Activated CD4-positive, alpha-beta T cell treated with anti-CD3 and anti-CD28 coated beads, Interleukin-2, amount 50 U/mL, for 24 hours (primary cell): ENCODE data around the gene ACTRT2.

Experiments used
- DNase-seq, 2 donors: peaks; one replicate each; pipeline ENCODE4 v3.0.0-alpha.2; 2020; ENCODE audit warnings: low read depth in 1 of 2, low spot score in 1 of 2

ACTRT2 gene

GRCh38 chr1:3067301-3067670 is 46.0 kb downstream of the ACTRT2 start:
- DNase-seq, result no peak

GRCh38 chr1:3067671-3068563 is 46.6 kb downstream of the ACTRT2 start:
- DNase-seq, result no peak

- DNase-seq, result peak in 1 of 2 donors; percentile 7
These were observed 47.5 kb downstream of the ACTRT2 start, which contains the start of gene PRDM16 for GRCh38 chr1:3068564-3069431. Gene PRDM16 (plus strand): TSS chr1:3069203. CDS start chr1:3069260, 57 bp downstream.

GRCh38 chr1:3069491-3070308 is 48.4 kb downstream of the ACTRT2 start:
- no peak for DNase-seq

GRCh38 chr1:3070309-3070643 is 49.0 kb downstream of the ACTRT2 start:
- DNase-seq, result no peak

GRCh38 chr1:3070644-3071564 is 49.6 kb downstream of the ACTRT2 start:
- DNase-seq, result no peak

- no peak for DNase-seq
These were observed 50.5 kb downstream of the ACTRT2 start for GRCh38 chr1:3071565-3072390.
